PC-9 (cell line): ENCODE measurements around the gene LINGO3. TPM values are rescaled to one million over a fixed set of nuclear protein-coding genes. Genes with fewer than 3 reads are reported as not detected.

ENCODE experiments used
- BruUV-seq: library from RNA; stranded (reverse); fragments of 400-500 nt; replicated peaks from 2 replicates; lab custom pipeline; 2021; lab: Mats Ljungman, UMichigan
- CTCF ChIA-PET: fragments of 300-600 bp; sonication (Branson Sonifier 250); formaldehyde crosslinking; loops from one replicate; lab custom pipeline; 2022; ENCODE audit warnings: antibody characterized with exemption; lab: Charles Lee
- POLR2A ChIA-PET: fragments of 300-600 bp; sonication (Branson Sonifier 250); formaldehyde crosslinking; loops from one replicate; lab custom pipeline; 2022; ENCODE audit warnings: antibody characterized with exemption; ENCODE audit not compliant: unreplicated experiment; lab: Charles Lee
- DNase-seq, 2 experiments: peaks; one replicate each; pipeline versions ENCODE4 v3.0.0 to v3.0.0-alpha.2; 2015 to 2022; ENCODE audit warnings: mixed read lengths in 1 of 2
- H2AFZ ChIP-seq: fragments of 200-600 bp; sonication (generic); 2 replicates; pipeline ENCODE4 v1.8.1; 2017; ENCODE audit warnings: antibody characterized with exemption
- H3F3A ChIP-seq: fragments of 200-600 bp; sonication (generic); 2 replicates; pipeline ENCODE4 v1.8.1; 2017; ENCODE audit warnings: antibody characterized with exemption, mild to moderate bottlenecking, low read depth; ENCODE audit not compliant: insufficient read depth
- H3K27ac ChIP-seq: fragments of 200-600 bp; sonication (generic); 2 replicates; pipeline ENCODE4 v1.6.1; 2016; ENCODE audit warnings: mixed run types
- H3K27me3 ChIP-seq: fragments of 200-600 bp; sonication (generic); 2 replicates; pipeline ENCODE4 v1.6.1; 2016; ENCODE audit warnings: low read depth, mixed run types; ENCODE audit not compliant: insufficient read depth
- H3K36me3 ChIP-seq: fragments of 200-600 bp; sonication (generic); 2 replicates; pipeline ENCODE4 v1.6.1; 2016; ENCODE audit warnings: low read depth, mixed run types
- H3K4me1 ChIP-seq: fragments of 200-600 bp; sonication (generic); replicated peaks from 2 replicates; pipeline ENCODE4 v1.6.1; 2016; ENCODE audit warnings: mixed run types; ENCODE audit not compliant: insufficient read depth
- H3K4me2 ChIP-seq: fragments of 200-600 bp; sonication (generic); 2 replicates; pipeline ENCODE4 v1.6.1; 2017; ENCODE audit warnings: mixed run types
- H3K4me3 ChIP-seq: fragments of 200-600 bp; sonication (generic); 2 replicates; pipeline ENCODE4 v1.6.1; 2016; ENCODE audit warnings: mixed run types
- H3K79me2 ChIP-seq: fragments of 200-600 bp; sonication (generic); 2 replicates; pipeline ENCODE4 v1.6.1; 2017; ENCODE audit warnings: low read depth, mixed run types
- H3K9me2 ChIP-seq: fragments of 200-600 bp; sonication (generic); 2 replicates; pipeline ENCODE4 v1.8.1; 2017; ENCODE audit warnings: mild to moderate bottlenecking; ENCODE audit not compliant: insufficient read depth
- H3K9me3 ChIP-seq: fragments of 200-600 bp; sonication (generic); 2 replicates; pipeline ENCODE4 v1.8.1; 2016; ENCODE audit warnings: low read depth; ENCODE audit not compliant: insufficient read depth
- H4K20me1 ChIP-seq: fragments of 200-600 bp; sonication (generic); 2 replicates; pipeline ENCODE4 v1.8.1; 2017; ENCODE audit not compliant: insufficient read depth
- EZH2 ChIP-seq: fragments of 200-600 bp; sonication (generic); IDR thresholded peaks from 2 replicates; pipeline ENCODE4 v1.8.0; 2017; ENCODE audit warnings: antibody characterized with exemption, low read depth
- intact Hi-C: fragments of 100-400 bp; cut with micrococcal nuclease; formaldehyde crosslinking; loops from one replicate; pipeline ENCODE4 v1.10.0; 2022; ENCODE audit not compliant: unreplicated experiment
- total RNA-seq: library from RNA; stranded (reverse); gene quantifications from 2 replicates; pipeline ENCODE4 v1.2.3, GENCODE V29; 2021
- TF ChIP-seq, protein P1 (sequence below): fragments of 200-600 bp; sonication (generic); conservative IDR thresholded peaks from 2 replicates; pipeline ENCODE4 v1.6.1; 2017; ENCODE audit warnings: mixed run types, antibody characterized with exemption, mild to moderate bottlenecking, moderate library complexity

The LINGO3 gene
- total RNA-seq, 1 experiment from 2014 or later: not detected

DNA sequence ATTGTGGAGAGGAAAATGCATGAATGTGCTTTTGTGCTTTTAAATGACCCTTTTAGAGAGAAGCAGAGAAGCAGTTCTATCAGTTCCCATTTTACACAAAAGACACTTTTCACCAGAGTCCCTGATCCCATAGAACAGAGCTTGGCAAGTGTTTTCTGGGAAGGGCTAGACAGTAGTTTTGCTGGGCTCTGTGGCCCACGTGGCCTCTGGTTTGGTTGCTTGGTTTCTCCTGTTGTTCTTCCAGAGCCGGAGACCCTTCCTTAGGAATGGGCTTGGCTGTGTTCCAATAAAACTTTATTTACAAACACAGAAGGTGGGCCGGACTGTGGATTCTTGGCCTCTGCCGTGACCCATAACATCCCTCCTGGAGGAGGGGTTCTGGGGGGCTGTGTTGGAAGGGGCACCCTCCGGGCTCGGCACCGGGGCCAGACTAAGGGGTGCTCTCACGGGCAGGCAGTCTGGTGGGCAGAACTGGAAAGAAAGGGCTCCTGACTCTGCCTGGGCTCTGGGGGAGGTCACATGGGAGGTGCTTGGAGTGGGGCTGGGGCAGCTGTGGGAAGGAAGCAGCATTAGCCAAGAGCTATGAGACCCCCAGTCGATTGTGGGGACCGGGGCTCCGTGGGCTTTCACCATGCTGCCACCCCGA lies 23.8 kb upstream of the LINGO3 start:
- Histone ChIP-seq H3K27me3 (no peaks in the 10 kb centered on the region), H3K9me2 (no peaks in the 10 kb centered on the region), H3K79me2 (peaks cover 55% of the 10 kb centered on the region), H2AFZ (no peak overlapping the region), H3K4me1 (peaks cover 6% of the 10 kb centered on the region; the same call in 1 of the 2 replicates), H3K4me3 (no peak overlapping the region), H3K4me2 (no peak overlapping the region), H3K36me3 (no peaks in the 10 kb centered on the region), H3K9me3 (no peaks in the 10 kb centered on the region), H3F3A (peaks cover 15% of the 10 kb centered on the region; the same call in 1 of the 2 replicates), H3K27ac (no peak overlapping the region), H4K20me1 (no peaks in the 10 kb centered on the region)
- ChIA-PET POLR2A (no interaction called here), CTCF (no interaction called here)
- intact Hi-C loops: no loop called here
- no TSS peak for BruUV-seq
- DNase-seq: no peak
- TF ChIP-seq, protein P1, sequence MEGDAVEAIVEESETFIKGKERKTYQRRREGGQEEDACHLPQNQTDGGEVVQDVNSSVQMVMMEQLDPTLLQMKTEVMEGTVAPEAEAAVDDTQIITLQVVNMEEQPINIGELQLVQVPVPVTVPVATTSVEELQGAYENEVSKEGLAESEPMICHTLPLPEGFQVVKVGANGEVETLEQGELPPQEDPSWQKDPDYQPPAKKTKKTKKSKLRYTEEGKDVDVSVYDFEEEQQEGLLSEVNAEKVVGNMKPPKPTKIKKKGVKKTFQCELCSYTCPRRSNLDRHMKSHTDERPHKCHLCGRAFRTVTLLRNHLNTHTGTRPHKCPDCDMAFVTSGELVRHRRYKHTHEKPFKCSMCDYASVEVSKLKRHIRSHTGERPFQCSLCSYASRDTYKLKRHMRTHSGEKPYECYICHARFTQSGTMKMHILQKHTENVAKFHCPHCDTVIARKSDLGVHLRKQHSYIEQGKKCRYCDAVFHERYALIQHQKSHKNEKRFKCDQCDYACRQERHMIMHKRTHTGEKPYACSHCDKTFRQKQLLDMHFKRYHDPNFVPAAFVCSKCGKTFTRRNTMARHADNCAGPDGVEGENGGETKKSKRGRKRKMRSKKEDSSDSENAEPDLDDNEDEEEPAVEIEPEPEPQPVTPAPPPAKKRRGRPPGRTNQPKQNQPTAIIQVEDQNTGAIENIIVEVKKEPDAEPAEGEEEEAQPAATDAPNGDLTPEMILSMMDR: no peak
- TF ChIP-seq EZH2: no peak

DNA sequence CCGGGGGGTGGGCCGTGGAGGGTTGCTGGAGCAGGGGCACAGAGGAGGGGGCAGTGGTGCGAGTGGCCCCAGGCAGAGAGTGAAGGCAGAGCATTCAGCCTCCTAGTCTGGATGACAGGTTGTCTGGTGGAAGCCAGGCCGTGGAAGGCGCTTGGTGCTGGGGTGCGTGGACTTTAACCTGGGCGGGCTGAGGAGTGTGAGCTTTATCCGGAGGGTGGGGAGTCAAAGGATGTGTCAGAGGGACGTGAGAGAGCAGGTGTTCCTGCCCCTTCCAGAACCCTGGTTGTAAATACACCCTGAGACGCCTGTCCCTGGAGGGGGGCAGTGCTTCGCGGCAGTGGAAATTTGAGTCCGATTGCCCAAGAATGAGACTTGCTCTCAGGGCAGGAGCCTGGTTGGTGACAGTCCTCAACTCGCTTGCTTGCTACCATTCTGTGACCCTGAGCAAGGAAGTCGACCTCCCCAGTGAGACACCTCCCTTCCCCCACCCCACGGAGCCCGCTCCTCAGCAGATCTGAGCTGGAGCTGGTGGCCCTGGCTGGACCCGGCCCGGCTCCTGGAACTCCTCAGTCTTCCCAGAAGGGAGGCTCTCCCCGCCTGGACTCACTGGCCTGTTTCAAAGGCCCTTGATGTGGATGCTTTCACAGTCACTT lies 22.8 kb upstream of the LINGO3 start:
- intact Hi-C loops: no loop called here
- Histone ChIP-seq H3K27me3 (no peaks in the 10 kb centered on the region), H3K9me2 (no peaks in the 10 kb centered on the region), H3F3A (peaks cover 8% of the 10 kb centered on the region; the same call in 1 of the 2 replicates), H3K4me2 (no peak overlapping the region), H3K9me3 (no peaks in the 10 kb centered on the region), H3K4me3 (no peak overlapping the region), H3K36me3 (no peaks in the 10 kb centered on the region), H3K4me1 (peaks cover 6% of the 10 kb centered on the region; the same call in 1 of the 2 replicates), H2AFZ (no peak overlapping the region), H3K79me2 (peaks cover 60% of the 10 kb centered on the region), H3K27ac (no peak overlapping the region), H4K20me1 (no peaks in the 10 kb centered on the region)
- DNase-seq: no peak
- ChIA-PET CTCF (no interaction called here), POLR2A (interaction anchor here (0.6 kb wide), 1 partner anchor 146 kb away, joined by 4 read pairs; no protein-coding TSS in a partner anchor)
- BruUV-seq: no TSS peak
- no peak for TF ChIP-seq EZH2
- TF ChIP-seq, protein P1: no peak

DNA sequence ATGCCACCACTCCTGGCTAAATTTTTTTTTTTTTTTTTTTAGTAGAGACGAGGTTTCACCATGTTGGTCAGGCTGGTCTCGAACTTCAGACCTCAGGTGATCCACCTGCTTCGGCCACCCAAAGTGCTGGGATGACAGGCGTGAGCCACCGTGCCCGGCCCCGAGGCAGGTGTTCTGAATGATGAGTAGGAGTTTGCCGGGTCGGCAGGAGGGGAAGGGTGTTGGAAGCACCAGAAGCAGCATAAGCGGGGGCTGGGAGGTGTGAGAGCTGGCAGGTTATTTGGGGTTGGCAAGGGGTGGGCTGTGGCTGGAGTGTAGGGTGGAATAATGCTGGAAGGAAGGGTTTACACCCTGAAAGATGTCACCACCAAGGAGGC lies 22.3 kb upstream of the LINGO3 start:
- intact Hi-C loops: no loop called here
- TF ChIP-seq EZH2: no peak
- TF ChIP-seq, protein P1: no peak
- Histone ChIP-seq H3K4me2 (no peak overlapping the region; the same call in 1 of the 2 replicates), H3K27me3 (no peaks in the 10 kb centered on the region), H4K20me1 (no peaks in the 10 kb centered on the region), H3K4me1 (peaks cover 6% of the 10 kb centered on the region; the same call in 1 of the 2 replicates), H2AFZ (no peak overlapping the region), H3K79me2 (peaks cover 60% of the 10 kb centered on the region), H3K9me2 (no peaks in the 10 kb centered on the region), H3K36me3 (no peaks in the 10 kb centered on the region), H3K27ac (no peak overlapping the region), H3K4me3 (no peak overlapping the region), H3K9me3 (no peaks in the 10 kb centered on the region), H3F3A (peaks cover 4% of the 10 kb centered on the region; the same call in 1 of the 2 replicates)
- CTCF ChIA-PET: no interaction called here
- DNase-seq: no peak
- no TSS peak for BruUV-seq
- POLR2A ChIA-PET: no interaction called here
